Measurements from ENCODE around the gene COL4A2.

Gene COL4A2

DNA sequence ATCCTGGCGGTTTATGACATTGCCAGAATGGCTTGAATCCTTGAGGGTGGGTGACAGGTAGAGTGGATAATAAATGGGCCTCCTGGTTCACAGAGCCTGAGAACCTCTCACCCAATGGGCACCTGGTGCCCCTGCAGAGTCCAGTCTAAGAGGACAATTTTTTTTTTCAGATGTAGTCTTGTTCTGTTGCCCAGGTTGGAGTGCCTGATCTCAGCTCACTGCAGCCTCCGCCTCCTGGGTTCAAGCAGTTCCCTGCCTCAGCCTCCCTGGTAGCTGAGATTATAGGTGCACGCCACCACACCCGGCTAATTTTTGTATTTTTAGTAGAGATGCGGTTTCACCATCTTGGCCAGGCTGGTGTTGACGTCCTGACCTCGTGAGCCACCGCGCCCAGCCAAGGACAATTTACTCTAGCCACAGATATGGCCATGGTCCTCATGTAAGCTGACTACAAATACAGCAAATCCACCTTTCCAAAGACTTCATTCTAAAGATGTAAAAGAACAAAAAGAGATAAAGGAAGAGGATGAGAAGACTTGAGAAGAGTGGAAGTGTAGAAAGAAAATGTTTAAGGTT lies 33.0 kb downstream of the COL4A2 start:
- no peak for DNase-seq (ENCODE audit: low spot score)

DNA sequence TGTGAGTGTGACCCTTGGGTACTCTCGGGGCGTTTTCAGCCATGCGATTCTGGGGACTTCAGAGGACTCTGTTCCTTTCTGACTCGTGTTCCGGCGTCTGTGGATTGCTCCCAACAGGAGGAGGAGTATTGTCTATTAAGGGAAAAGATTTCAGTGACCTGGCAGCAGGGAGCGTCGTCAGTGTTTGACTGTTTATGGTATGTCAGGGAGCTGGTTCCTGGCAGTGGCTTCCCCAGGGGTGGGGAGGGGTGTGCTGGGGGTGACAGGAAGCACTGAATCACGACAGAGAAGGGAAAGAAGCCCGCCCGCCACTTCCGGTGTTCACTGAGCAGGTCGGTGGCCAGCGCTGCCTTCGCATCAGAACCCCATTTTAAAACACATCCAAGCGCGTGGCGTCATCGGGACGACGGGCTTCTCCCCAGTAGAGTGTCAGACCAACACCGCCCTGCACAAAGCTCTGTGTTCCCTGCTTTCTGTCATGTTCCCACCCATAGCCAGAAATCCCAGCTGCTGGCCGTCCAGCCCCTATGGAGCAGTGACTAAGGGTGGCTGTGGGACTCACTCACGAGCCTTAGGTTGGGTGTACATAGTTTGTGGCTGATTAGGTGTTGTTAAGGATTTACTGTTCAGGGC lies 33.8 kb downstream of the COL4A2 start:
- DNase-seq (ENCODE audit: low spot score) = no peak

DNA sequence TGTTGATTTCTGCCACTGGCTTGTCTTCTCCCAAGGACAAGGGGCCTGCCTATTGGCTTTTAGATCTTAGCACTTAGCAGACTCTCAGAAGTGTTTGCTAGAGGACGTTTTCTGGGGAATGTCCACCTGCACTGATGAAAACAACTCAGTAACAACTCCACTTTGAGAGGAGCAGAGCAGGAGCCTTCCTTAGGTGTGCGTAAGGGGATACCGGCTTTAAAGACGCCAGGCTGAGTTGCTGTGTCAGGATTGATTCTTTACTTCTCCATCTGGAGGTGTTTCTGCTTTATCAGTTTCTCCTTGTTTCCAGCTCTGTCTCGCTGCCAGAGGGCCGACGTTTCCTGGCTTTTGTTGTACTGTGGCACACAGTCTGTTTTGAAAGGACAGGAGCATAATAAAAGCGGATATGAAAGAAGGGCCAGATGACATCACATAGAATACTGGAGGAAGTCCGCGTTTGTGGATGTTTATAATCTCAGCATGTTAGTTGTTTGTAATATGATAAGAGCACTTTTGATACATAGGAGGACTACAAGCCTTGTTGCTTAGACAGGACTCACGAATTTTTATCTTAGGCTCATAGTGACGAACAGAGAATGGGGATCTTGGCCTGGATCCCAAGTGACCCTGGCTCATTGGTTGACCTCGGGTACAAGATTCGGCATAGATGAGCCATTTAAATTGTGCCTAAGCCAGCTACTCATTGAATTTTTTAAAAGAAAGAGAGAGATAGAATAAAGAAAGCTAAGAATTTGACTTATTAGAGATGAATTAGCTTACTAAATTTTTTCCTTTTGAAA lies 34.6 kb downstream of the COL4A2 start:
- DNase-seq (ENCODE audit: low spot score) = no peak

DNA sequence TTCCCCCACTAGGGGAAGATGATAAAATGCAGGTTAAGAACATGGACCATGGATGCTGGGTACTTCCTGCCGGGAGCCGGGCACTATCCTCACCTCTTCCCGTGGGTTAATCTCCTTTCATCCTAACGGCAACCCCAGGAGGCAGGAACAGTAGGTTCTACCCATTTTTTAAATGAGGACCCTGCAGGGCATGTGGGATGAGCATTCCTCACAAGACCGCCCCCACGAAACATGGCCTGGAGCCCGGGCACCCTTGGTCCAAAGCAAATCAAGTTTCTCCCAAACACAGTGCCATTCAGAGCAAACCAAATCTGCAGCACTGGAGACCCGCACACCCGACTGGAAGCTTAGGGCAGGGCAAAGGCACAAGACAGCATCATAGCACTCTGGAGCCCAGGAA lies 35.4 kb downstream of the COL4A2 start:
- no peak for DNase-seq (ENCODE audit: low spot score)

DNA sequence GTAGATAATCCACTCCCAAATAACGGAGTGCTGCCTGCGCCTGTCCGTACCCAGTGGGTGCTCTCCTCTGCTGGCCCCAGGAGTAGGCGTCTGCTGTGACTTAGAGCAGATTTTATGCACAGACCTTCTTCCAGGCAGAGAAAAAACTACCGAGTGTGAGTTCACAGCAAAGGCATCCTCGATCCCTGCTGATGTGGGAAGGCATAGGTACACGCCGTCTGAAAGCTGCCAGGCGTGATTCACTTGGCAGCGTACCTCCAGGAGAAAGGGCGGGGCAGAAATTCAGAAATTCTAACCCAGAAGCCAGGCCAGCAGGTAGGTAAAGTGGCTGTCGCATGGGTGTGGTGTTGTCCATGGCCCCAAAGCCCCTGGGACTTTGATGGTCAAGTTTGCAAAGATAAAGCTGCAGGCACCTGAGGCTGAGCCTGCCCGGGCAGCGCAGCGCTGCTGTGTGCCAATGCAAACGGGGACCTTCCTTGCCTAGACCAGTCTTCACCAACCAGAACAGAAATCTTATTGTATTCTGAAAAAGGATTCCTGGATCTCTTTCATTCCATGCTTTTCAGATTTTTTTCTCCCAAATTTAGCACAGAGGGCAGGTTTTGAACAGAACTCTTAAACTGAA lies 36.3 kb downstream of the COL4A2 start:
- DNase-seq (ENCODE audit: low spot score) = no peak

DNA sequence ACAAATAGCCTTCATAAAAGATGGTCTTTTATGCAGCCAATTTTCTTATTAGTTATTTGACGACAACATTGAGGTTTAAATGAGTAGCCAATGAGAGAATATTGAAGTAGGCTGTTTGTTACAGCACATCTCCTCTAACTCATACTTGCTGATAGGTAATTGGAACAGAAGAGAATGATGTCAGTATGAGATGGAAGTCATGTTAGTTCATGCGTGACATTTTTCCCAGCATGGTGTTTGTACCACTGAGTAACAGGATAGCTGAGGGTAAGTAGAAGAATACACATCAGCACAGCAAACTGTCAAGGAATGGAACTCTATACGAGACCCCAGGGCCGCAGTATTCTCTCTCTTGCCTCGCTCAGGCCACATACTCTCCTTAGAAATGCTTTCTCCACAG lies 37.2 kb downstream of the COL4A2 start:
- no peak for DNase-seq (ENCODE audit: low spot score)

DNA sequence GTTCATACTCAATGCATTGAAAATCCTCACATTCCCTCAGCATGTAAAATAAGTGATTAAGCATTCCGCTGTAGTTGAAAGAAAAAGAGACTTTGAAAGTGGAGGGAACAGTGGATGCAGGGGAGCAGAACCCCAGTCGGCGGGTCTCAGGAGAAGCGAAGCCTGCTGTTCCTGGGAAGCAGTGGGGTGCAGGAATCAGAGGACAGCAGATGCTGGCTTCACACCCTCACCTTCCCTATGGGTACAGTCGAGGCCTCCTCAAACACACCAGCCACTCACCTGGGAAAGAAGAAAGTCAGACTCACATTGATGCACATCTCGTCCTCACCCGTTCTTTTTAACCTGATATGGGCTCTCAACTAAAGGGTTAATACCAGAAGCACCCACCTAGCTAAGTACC lies 38.2 kb downstream of the COL4A2 start:
- no peak for DNase-seq (ENCODE audit: low spot score)

DNA sequence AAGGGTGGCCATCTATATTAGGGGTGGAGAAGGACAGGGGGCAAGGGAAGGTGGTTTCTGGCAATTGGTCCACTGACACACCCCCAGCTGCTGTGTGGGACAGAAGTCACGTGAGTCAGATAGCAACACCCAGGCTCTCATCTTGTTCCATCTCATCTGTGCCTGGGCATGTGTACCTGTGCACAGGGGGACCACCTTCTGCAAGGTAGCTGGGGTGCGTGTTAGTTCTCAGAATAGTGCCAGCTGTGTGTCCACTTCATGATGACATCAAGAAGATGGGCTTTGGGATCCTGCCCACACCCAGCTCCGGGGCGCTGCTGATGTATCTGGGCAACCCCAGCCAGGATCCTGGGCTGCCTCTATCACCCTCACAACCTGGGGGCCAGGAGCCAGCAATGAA lies 38.6 kb downstream of the COL4A2 start:
- no peak for DNase-seq (ENCODE audit: low spot score)

DNA sequence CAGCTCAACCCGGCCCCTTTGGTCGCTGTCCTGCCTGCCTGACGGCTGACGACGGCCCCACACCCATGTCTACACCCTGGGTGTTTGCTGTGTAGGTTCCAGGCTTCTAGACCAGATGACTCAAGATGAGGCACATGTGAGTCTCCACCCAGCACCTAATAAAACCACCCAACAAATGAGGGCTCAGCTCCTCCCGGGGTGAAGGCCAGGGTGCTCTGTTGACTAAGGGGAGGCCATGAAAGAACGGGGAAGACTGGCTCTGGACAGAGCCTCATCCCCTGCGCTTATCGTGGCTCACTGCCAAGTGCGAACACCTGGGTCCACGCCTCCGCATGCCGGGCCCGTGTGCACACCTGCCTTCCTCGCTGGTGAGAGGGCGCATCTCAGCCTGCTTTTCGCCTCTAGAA lies 39.6 kb downstream of the COL4A2 start:
- DNase-seq (ENCODE audit: low spot score) = no peak

DNA sequence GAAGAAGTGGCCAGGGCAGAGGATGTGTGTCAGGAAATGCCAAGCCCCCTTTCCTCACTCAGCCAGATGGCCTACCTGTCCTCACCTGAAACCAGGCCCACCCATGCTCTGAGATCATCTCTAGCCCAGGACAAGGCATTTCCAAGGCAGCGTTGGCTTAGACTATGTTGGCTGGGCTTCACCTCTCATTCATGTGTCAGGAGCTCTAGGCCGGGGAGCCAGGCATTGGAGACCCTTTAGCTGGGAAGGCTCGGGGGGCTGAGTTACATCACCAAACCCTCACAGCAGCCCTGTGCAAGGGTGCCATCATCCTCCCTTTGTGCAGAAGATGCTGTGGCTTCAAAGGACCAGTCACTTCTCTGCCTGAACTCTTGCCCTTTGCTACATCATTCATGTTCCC lies 40.0 kb downstream of the COL4A2 start:
- no peak for DNase-seq (ENCODE audit: low spot score)

DNA sequence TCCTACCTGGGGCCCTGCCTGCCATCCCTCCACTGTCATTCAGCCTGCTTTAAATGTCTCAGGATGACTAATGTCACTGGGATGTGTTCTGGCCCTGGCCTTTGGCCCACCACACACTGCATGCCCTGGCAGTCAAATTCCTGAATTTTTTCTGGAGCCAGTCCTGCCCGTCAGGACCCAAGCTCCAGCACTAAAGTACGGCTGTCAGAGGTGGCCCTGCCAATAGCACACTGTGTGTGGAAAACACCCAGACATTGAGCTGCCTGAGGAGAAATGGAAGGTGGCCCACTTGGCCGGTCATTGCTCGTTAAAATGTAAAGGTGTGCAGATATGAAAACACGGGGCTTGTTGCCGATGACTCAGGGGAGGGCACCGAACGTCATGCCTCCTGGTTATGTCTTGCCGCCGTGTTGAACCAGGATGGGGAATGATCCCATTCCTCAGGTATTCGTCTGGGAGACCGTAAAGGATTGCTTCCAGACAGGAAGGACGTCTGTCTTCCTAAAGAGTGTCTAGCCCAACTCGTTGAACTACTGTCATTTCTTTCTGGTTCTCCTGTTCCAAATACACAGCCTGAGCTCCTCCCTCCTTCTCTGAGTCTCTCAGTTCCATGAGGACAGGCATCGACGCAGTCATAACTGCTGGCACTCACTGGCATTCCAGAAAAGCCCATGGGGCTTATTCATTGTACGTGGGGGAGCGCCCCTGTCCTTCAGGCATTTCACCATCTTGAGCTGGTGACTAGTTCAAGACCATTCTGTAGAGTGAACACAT lies 40.6 kb downstream of the COL4A2 start:
- no peak for DNase-seq (ENCODE audit: low spot score)

DNA sequence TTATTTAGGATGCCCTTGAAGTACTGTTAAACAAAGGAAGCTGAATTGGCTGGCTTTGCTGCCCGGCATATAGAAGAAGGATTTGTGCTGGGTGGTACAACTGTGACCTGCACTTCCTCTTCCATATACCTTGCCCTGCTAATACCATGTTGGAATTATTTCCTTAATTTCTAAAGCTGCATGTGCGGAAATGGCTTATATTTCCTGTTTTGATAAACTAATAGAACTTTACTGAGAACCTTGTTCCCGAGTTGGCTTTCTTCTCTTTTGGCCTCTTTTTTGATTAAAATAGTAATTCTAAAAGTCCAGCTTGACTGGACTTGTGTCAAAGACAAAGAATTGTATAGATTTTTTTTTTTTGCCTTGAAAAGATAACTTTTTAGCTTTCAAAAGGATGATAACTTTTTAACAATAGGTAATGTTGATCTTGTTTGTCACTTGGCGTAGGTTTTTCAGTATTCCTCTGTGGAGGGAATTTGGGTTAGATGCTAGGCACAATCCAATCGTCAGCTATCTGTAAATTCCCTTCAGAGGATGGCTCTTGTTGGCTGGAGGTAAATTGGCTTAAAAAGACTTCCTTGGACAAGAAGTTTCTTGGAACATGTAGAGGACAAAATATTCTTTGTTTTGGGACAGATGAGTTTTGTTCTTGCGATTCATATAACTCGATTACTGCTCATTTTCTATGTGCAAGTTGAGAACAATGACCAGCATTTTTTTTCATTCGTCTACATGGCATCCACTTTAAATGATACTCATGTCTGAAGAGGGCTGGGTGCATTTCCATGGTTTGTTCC lies 41.4 kb downstream of the COL4A2 start:
- DNase-seq (ENCODE audit: low spot score) = no peak

DNA sequence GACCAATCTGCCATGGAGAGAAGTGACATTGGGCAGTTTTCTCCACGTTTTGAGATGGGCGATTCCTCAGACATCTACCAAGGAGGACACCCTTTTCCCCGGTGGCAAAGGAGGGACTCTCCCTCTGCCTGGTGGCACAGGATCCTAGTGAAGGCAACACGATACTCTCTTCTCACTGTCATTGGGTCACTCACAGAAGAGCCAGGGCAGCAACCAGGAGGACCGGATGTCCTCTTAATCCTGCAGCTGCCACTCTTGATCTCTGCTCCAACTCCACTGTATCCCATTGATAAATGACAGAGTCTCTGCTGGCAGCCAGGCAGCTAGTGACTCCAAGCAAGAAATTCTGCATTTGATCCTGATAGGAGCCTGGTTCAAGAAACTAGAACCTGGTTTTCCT lies 42.2 kb downstream of the COL4A2 start:
- no peak for DNase-seq (ENCODE audit: low spot score)

DNA sequence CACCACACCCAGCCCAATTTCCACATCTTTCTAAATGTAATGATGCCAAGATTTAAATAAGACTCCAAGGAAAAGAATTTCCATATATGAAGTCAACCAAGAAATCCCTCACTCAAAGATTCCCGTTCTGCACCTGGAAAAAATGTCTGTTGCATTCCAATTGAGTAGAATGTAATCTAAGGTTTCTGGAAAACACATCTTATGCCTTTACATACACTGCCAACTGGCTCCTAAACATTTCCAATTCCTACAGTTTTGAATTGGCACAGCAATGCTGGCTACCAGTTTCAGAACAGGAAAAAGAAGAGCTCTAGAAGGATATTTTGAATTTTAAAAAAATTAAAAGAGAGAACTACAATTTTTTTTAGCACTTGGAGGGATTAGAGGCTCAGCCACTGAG lies 43.0 kb downstream of the COL4A2 start:
- no peak for DNase-seq (ENCODE audit: low spot score)

DNA sequence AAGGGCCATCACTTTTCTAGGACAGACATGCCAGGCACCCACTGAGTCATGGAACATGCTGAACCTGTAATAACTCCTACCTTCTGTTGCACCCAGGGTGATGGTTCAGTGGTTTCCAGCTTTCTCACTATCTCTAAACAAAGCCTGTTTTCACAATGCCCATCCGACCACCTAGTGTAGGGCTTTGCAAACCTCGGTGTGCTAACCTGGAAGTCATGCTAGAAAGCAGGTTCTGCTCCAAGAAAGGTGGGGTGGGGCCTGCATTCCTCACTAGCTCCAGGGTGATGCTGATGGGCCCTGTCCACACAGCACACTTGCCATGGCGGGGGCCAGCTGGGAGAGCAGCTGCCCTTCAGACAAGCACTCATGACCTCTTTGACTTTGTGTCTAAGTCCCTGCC lies 43.4 kb downstream of the COL4A2 start:
- DNase-seq (ENCODE audit: low spot score) = no peak

DNA sequence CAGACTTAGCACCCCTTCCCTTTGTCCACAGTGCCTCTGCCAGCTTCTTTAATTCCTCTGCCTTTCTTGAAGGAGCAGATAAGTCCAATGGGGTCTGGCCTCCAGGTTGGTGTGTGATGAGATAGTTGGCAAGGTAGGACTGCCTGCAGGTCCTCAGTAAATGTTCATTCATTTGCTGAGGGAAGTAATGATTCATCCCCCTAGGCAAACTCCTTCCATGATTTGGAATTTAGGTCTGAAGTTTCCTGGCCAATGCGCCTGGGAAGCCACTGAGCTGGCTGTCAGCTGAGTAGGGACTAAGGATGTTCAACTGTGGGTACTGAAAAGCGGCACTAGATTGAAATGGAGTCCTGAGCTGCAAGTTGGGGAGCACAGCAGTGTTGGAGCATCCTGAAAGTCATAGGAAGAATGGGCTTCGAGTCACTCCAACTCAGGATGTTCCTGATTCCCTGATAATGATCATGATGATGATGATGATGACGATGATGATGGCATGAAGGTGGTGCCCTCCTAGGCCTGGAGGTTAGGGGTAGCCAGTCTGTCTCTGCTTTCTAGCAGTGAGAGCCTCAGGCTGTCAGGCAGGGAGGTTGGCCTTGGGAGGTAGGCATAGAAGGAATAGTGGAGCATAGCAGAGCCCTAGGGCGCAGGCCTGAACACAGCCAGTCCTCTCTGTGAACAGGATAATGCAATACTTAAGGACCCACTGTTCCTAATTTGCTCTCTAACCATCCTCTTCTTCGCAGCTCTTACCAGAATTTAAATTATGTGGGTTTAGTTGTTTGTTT lies 44.7 kb downstream of the COL4A2 start:
- no peak for DNase-seq (ENCODE audit: low spot score)

DNA sequence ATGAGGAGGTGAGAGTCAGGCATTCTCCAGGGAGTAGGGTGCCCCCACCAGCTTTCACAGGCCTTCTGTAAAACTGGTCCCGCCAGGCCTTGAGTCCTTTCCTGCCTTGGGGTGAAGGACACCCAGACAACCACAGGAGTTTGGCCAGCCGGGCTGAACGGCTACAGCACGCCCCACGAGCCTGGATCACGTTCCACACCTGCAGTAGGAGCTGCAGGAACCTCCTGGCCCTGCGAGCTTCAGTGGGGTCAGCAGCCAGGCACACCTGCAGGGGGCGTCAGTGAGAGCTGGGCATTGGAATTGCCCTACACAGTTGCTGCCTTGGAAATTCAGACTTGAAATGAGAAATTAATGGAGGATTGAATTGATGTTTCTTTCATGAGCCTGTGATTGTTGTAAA lies 45.7 kb downstream of the COL4A2 start:
- peak; percentile 70 for DNase-seq (ENCODE audit: low spot score)

DNA sequence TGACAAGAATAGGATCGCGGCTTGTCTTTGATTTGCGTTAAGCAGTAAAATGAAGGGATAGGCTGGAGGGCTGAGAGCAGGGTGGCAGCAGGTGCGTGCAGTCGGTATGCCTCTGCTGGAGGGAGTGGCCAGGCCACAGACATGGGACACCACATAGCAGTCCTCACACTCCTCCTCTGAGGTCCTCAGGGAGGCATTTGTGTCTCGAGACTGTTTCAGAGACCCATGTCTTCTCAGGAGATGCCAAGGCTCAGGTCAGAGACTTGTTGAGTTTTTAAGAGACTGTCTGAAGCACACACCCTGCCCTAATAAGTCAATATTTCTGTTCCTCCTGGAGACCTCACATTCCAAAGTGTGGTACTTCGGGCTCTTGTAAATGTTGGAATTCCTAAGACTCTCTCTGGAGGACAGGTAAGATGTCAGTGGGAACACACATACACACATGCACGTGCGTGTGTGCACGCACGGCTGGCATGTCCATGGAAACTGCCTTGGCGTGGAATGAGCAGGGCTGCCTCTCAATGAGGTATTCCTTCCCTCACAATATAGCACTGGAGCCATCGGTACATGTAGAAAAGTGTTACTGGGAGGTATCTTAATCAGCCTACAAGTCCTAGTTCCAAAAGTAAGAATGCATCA lies 46.4 kb downstream of the COL4A2 start:
- no peak for DNase-seq (ENCODE audit: low spot score)

DNA sequence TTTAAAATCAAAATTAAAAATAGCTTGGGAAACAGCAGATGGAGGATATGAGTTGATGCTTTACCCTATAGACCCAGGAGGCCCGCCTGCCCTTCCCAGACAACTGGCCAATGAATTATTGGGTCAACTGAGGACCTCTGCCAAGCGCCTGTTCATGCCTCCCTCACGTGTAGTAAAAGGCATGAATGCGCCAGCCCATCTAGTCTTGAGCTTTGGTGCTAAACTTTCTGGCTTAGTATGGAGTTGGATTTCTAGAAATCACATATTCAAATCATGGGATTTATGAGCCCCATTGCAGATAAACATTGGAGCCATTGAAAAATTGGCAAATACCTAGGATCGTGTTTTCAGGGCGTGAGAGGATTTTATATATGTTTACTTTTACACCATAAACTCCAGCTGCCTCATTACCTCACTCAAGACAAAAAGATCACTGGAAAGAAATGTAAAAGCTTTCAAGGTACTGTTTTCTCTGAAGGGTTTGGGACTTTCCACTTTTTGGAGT lies 47.1 kb downstream of the COL4A2 start:
- no peak for DNase-seq (ENCODE audit: low spot score)
